GM19467 (cell line): ENCODE data around the gene PITPNM3.

Source experiments
- ATAC-seq: cut with Tn5 transposase; IDR thresholded peaks from one replicate; pipeline ENCODE4 v1.9.1; 2021; ENCODE audit warnings: mild to moderate bottlenecking, moderate library complexity; ENCODE audit not compliant: unreplicated experiment

Gene PITPNM3

DNA sequence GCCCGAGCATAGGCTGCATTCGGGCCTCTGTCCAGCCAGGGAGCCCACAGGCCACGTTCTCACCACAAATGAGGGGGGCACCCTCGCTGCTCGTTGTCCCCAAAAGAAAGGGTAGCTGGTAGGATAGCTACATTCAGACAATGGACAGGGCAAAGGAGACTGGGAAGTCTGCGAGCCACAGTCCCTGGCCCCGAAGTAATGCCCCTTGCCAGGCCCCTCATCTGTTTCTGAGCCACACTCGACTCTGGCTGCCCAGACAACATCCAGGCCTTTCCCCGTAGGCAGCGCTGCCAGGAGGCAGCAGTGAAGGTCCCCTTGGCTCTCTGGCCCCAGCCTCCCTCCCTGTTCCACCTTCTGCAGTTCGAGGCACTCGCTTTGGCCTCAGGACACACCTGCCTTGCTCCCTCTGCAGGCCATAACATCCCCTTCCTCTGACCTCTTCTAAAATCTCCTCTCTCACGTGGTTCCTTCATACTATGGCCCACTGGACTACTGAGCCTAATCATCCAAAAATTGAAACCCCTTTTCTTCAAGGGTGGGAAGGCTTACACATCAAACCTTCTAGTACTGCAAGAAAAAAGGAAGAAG, 133.6 kb downstream of the PITPNM3 start:
- ATAC-seq, result no peak

DNA sequence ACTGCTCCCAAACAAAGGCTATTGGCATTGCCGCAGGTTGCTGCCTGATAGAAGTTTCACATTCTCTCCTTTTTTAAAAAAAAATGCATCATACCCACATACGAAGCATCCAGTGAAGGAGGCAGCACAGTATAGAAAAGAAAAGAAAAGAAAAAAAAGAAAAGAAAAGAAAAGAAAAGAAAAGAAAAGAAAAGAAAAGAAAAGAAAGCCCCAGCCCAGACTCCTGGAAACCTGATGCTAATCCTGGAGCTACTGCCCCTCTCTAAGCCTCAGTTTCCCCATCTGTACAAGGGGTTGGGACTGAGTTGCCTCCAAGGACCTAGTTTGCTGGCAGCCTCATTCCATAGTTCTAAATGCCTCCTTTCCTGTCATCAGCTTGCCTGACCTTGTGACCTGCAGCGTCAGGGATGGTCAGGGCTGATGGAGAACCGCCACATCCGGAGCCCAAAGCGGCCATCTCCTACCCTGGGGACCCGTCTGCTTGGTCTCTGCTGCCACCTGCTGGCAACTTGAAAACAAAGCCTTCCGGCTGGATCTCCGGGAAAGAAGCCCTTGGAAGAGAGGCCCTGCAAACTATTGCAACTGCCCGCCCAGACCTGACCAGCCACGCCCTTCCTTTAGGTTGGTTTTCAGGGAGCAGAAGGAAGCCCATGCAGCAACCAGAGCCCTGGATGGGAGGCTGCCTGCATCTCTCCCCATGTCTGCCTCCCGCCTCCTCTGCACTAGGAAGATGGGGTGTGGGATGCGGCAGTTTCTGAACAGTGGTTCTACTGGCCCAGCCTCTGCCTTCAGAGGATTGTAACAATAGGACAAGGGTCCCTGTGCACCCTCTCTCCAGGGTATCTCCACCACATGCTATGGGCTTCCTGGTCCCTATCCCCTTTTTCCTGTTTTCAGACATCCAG, 134.4 kb downstream of the PITPNM3 start:
- no peak for ATAC-seq

DNA sequence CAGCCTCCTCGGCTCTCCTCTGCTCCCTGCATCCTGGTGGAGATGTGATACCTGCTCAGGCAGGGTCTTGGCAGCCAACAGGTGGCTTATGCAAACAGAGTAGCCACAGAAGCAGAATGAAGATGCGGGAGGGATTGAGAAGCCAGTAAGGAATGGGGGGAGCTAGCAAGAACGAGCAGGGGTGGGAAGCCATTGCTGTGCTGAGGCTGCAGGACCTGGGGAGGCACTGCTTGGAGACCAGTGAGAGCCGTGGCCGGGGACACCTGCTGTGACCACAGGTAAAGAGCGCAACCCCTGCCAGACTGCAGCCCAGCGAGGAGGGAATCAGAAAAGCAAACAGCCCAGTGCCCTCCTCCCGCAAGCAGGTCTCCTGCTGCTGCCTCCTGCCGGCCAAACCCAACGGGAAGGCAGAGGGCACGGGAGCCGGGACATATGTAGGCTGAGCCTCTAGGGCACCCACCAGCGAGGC, 136.1 kb downstream of the PITPNM3 start:
- ATAC-seq, result no peak

DNA sequence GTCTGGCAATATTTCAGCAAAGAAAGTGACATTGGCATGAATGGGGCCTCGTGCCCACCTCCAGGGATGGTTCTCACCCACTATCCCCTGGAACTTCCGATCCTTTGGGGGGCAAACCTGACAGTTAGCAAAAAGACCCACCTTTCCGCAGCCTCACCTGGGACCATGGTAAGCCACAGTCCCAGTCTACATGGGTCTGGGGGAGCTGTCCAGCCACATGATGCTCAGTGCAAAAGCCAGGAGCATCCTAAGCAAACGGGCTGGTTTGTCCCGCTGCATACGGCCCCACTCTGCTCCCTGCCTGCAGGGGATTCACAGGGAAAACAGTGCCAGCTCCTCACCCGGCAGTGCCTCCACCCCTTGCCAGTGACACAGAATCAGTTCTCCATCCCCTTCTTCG, 140.7 kb downstream of the PITPNM3 start:
- ATAC-seq, result no peak

DNA sequence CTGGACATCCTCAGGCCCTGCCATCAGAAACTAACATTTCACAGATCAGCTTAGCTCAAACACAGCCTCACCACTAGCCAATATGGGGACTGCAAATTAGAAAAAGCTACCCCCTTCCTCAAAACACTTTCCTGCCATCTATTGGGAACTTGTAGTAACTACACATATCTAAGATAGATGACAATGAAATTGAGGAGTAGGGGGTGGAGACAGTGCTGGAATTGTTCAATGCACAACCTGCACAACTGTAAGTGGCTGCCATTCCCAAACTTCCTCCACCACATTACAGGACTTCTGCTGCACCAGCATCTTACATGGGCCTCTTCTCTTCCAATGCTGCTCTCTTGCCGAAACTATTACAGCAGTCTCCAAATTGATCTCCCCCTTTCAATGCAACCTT, 143.3 kb downstream of the PITPNM3 start:
- no peak for ATAC-seq

DNA sequence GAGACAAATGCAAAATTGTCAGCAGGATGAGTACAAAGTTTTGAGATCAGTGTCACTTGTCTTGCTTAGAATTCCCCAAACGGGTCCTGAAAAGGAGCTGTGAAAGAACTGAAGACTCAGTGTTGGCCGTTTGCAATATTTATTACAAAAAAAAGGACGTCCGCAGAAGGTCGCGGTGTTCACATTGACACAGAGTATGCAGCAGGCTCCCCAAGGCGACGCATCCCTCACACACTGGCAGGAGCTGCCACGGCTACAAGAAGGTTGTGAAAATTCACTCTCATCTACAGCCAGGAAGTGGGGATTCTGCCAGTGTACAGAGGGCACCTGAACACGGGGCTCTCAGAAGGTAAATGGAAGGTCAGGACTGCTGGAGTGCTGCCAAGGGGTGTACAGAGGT, 147.6 kb downstream of the PITPNM3 start:
- ATAC-seq, result no peak

DNA sequence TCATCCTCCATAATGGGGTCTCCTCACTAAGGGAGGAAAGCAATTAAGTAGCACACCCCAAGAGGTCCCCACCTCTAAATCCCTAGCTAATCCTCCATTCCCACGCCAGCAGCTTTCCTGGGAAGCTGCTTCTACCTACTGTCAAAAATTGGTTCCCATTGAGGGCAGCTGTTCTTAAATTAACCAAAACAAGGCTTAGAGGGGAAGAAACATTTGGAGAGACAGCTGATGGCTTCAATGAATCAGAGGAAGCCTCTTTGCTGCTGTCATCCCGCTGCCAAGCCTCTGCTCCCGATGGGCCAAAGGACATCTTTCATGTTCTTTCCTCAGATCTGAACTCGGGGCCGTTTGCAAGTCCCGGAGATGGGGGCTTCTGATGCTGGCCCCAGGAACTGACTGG, 148.1 kb downstream of the PITPNM3 start:
- ATAC-seq, result no peak

DNA sequence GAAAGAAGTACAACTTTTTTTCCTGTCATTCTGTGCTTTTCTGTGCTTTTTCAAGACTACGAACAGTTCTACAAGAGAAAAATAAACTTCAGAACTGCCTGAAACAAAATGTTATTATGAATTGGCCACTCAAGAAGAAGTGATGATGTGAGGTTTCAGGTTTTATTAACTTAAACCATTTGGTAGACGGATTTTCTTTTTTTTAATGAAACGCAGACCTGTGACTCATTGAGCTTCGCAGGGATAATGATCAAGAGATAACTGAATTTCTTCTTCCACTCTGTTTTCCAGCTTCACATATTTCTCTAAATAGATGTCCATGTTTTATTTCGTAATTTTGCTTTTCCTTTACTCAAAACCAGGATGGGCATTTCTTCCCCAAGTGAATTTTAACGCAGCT, 154.1 kb downstream of the PITPNM3 start:
- no peak for ATAC-seq
